ENCODE results near the gene GPAT2. TPM values are rescaled to one million over a fixed set of nuclear protein-coding genes. Genes with fewer than 3 reads are reported as not detected.
"Not testable (repeated sequence)": the region's sequence is repeated elsewhere in the genome, so short reads cannot be mapped to it uniquely, and the experiment has no call there.

Gene GPAT2
- polyA plus RNA-seq, 3 donors, result 0.44 to 1.6 (median 0.94) TPM

- intact Hi-C loops (cut with micrococcal nuclease); H4K20me1 ChIP-seq (ENCODE audit: insufficient read depth, low read length); H2AFZ ChIP-seq (ENCODE audit: insufficient read depth, low read depth, low read length, poor library complexity, severe bottlenecking); H3K27me3 ChIP-seq (ENCODE audit: control insufficient read depth in 2 of 2, insufficient read depth in 2 of 2, low read length in 2 of 2); H3K4me2 ChIP-seq (replicated peaks; ENCODE audit: extremely low read depth, low read length, poor library complexity, severe bottlenecking); H3K4me3 Mint-ChIP-seq; H3K27me3 Mint-ChIP-seq (ENCODE audit: low read depth in 3 of 3); H3K4me3 ChIP-seq (replicated peaks in 1 of 3; ENCODE audit: low read depth in 2 of 3, low read length in 3 of 3); H3K79me2 ChIP-seq (ENCODE audit: insufficient read depth, low read length); H3K9me3 ChIP-seq (replicated peaks in 1 of 2; ENCODE audit: control insufficient read depth in 1 of 2, insufficient read depth in 1 of 2, low read length in 2 of 2); H3K36me3 Mint-ChIP-seq; H3K36me3 ChIP-seq (replicated peaks in 1 of 2; ENCODE audit: control insufficient read depth in 1 of 2, insufficient read depth in 2 of 2, low read length in 2 of 2); H3K4me1 Mint-ChIP-seq; H3K9ac ChIP-seq (ENCODE audit: insufficient read depth, low read length, poor library complexity, severe bottlenecking); H3K27ac ChIP-seq (ENCODE audit: low read depth in 1 of 2, low read length in 2 of 2); H3K4me1 ChIP-seq (ENCODE audit: control insufficient read depth in 1 of 2, insufficient read depth in 2 of 2, low read length in 2 of 2); H3K9me3 Mint-ChIP-seq: not testable (repeated sequence)
- WGBS (ENCODE audit: insufficient coverage), result 67% methylated on average over 6 of the region's 12 CpGs
- peak overlapping the region in 5 of 7 donors; percentile 3 to 41 (median 8) for H3K27ac Mint-ChIP-seq
- peak in 2 of 3 donors; percentile 17 to 56 for DNase-seq
Measured at GRCh38 chr2:96063116-96063899, 28.6 kb upstream of the GPAT2 start.

- H3K9ac ChIP-seq (ENCODE audit: insufficient read depth, low read length, poor library complexity, severe bottlenecking); H3K4me1 ChIP-seq (ENCODE audit: control insufficient read depth in 1 of 2, insufficient read depth in 2 of 2, low read length in 2 of 2); H3K9me3 Mint-ChIP-seq; H3K79me2 ChIP-seq (ENCODE audit: insufficient read depth, low read length); H3K4me3 Mint-ChIP-seq; H3K4me3 ChIP-seq (replicated peaks in 1 of 3; ENCODE audit: low read depth in 2 of 3, low read length in 3 of 3); H3K27ac Mint-ChIP-seq; H3K27me3 ChIP-seq (ENCODE audit: control insufficient read depth in 2 of 2, insufficient read depth in 2 of 2, low read length in 2 of 2); H3K27me3 Mint-ChIP-seq (ENCODE audit: low read depth in 3 of 3); DNase-seq; H3K36me3 Mint-ChIP-seq; H3K9me3 ChIP-seq (replicated peaks in 1 of 2; ENCODE audit: control insufficient read depth in 1 of 2, insufficient read depth in 1 of 2, low read length in 2 of 2); H3K27ac ChIP-seq (ENCODE audit: low read depth in 1 of 2, low read length in 2 of 2); H3K4me2 ChIP-seq (replicated peaks; ENCODE audit: extremely low read depth, low read length, poor library complexity, severe bottlenecking); H2AFZ ChIP-seq (ENCODE audit: insufficient read depth, low read depth, low read length, poor library complexity, severe bottlenecking); intact Hi-C loops (cut with micrococcal nuclease); H3K36me3 ChIP-seq (replicated peaks in 1 of 2; ENCODE audit: control insufficient read depth in 1 of 2, insufficient read depth in 2 of 2, low read length in 2 of 2); H3K4me1 Mint-ChIP-seq; H4K20me1 ChIP-seq (ENCODE audit: insufficient read depth, low read length): not testable (repeated sequence)
- WGBS (ENCODE audit: insufficient coverage), result 100% methylated on average over 1 of the region's 5 CpGs
Measured at GRCh38 chr2:96062483-96062882, 27.8 kb upstream of the GPAT2 start.

- H3K27me3 Mint-ChIP-seq (ENCODE audit: low read depth in 3 of 3); H3K27ac Mint-ChIP-seq; H3K4me3 ChIP-seq (replicated peaks in 1 of 3; ENCODE audit: low read depth in 2 of 3, low read length in 3 of 3); H3K4me1 Mint-ChIP-seq; H4K20me1 ChIP-seq (ENCODE audit: insufficient read depth, low read length); H3K27ac ChIP-seq (ENCODE audit: low read depth in 1 of 2, low read length in 2 of 2); H3K4me3 Mint-ChIP-seq; H3K27me3 ChIP-seq (ENCODE audit: control insufficient read depth in 2 of 2, insufficient read depth in 2 of 2, low read length in 2 of 2); intact Hi-C loops (cut with micrococcal nuclease); H2AFZ ChIP-seq (ENCODE audit: insufficient read depth, low read depth, low read length, poor library complexity, severe bottlenecking); H3K9me3 Mint-ChIP-seq; H3K36me3 ChIP-seq (replicated peaks in 1 of 2; ENCODE audit: control insufficient read depth in 1 of 2, insufficient read depth in 2 of 2, low read length in 2 of 2); H3K9ac ChIP-seq (ENCODE audit: insufficient read depth, low read length, poor library complexity, severe bottlenecking); H3K9me3 ChIP-seq (replicated peaks in 1 of 2; ENCODE audit: control insufficient read depth in 1 of 2, insufficient read depth in 1 of 2, low read length in 2 of 2); H3K4me2 ChIP-seq (replicated peaks; ENCODE audit: extremely low read depth, low read length, poor library complexity, severe bottlenecking); H3K4me1 ChIP-seq (ENCODE audit: control insufficient read depth in 1 of 2, insufficient read depth in 2 of 2, low read length in 2 of 2); H3K36me3 Mint-ChIP-seq; H3K79me2 ChIP-seq (ENCODE audit: insufficient read depth, low read length): not testable (repeated sequence)
- 90% methylated on average over 7 of the region's 9 CpGs for WGBS (ENCODE audit: insufficient coverage)
- peak in 1 of 3 donors; percentile 1 for DNase-seq
Measured at GRCh38 chr2:96061901-96062300, 27.2 kb upstream of the GPAT2 start.

- H3K79me2 ChIP-seq (ENCODE audit: insufficient read depth, low read length); intact Hi-C loops (cut with micrococcal nuclease); H3K27ac ChIP-seq (ENCODE audit: low read depth in 1 of 2, low read length in 2 of 2); H2AFZ ChIP-seq (ENCODE audit: insufficient read depth, low read depth, low read length, poor library complexity, severe bottlenecking); H3K4me3 Mint-ChIP-seq; H3K4me1 Mint-ChIP-seq; H3K4me2 ChIP-seq (replicated peaks; ENCODE audit: extremely low read depth, low read length, poor library complexity, severe bottlenecking); H3K27me3 Mint-ChIP-seq (ENCODE audit: low read depth in 3 of 3); H3K9me3 Mint-ChIP-seq; H3K36me3 ChIP-seq (replicated peaks in 1 of 2; ENCODE audit: control insufficient read depth in 1 of 2, insufficient read depth in 2 of 2, low read length in 2 of 2); H3K4me3 ChIP-seq (replicated peaks in 1 of 3; ENCODE audit: low read depth in 2 of 3, low read length in 3 of 3); H3K9ac ChIP-seq (ENCODE audit: insufficient read depth, low read length, poor library complexity, severe bottlenecking); H3K36me3 Mint-ChIP-seq; H3K4me1 ChIP-seq (ENCODE audit: control insufficient read depth in 1 of 2, insufficient read depth in 2 of 2, low read length in 2 of 2); H3K27me3 ChIP-seq (ENCODE audit: control insufficient read depth in 2 of 2, insufficient read depth in 2 of 2, low read length in 2 of 2); H3K9me3 ChIP-seq (replicated peaks in 1 of 2; ENCODE audit: control insufficient read depth in 1 of 2, insufficient read depth in 1 of 2, low read length in 2 of 2); H4K20me1 ChIP-seq (ENCODE audit: insufficient read depth, low read length): not testable (repeated sequence)
- peak overlapping the region in 1 of 7 donors; percentile 37 for H3K27ac Mint-ChIP-seq
- DNase-seq, result peak in 1 of 3 donors; percentile 2
- WGBS (ENCODE audit: insufficient coverage), result no CpG with 5 or more reads among the region's 8 CpGs
Measured at GRCh38 chr2:96061197-96061817, 26.6 kb upstream of the GPAT2 start.
